HCT116 (cell line): Measurements from ENCODE around the gene ZNF324B. TPM values are rescaled to one million over a fixed set of nuclear protein-coding genes. Genes with fewer than 3 reads are reported as not detected.

Experiments used
- ATAC-seq: fragments of 200-7000 bp; cut with Tn5 transposase; 2 replicates; pipeline ENCODE4 v1.9.1; 2020; ENCODE audit warnings: mild to moderate bottlenecking, moderate library complexity
- BruUV-seq: library from RNA; stranded (reverse); fragments of 400-500 nt; replicated peaks from 2 replicates; lab custom pipeline; 2021; lab: Mats Ljungman, UMichigan
- CTCF ChIA-PET: fragments of 300-600 bp; sonication (Branson Sonifier 250); formaldehyde crosslinking; loops from one replicate; lab custom pipeline; 2021; ENCODE audit warnings: antibody characterized with exemption; lab: Charles Lee
- POLR2A ChIA-PET: fragments of 300-600, 350-600 bp; sonication (Branson Sonifier 250); formaldehyde crosslinking; loops from one replicate; lab custom pipeline; 2021; ENCODE audit warnings: antibody characterized with exemption; lab: Charles Lee
- RAD21 ChIA-PET, 2 experiments: fragments of 300-600 bp; sonication (Branson Sonifier 250); formaldehyde crosslinking; loops; one replicate each; lab custom pipeline; 2023; ENCODE audit warnings: low total read pairs in 2 of 2; ENCODE audit not compliant: uncharacterized antibody in 2 of 2, unreplicated experiment in 2 of 2, low non-redundant PET in 1 of 2; lab: Charles Lee
- DNase-seq: peaks from one replicate; pipeline ENCODE4 v3.0.0-alpha.2; 2010; ENCODE audit warnings: low read depth, low spot score
- H2AFZ ChIP-seq: fragments of 200-600 bp; shearing (Covaris generic), sonication (generic); 2 replicates; pipeline ENCODE4 v1.6.1; 2017; ENCODE audit warnings: low read depth, mixed run types, mixed read lengths, antibody characterized with exemption, low read length; ENCODE audit not compliant: poor library complexity, severe bottlenecking
- H3K27ac ChIP-seq: 2 replicates; pipeline ENCODE4 v1.5.1; 2012; ENCODE audit warnings: low read depth, low read length
- H3K27me3 ChIP-seq: fragments of 200-600 bp; sonication (generic); 2 replicates; pipeline ENCODE4 v1.6.1; 2016; ENCODE audit warnings: mixed run types, low read length, mixed read lengths; ENCODE audit not compliant: insufficient read depth
- H3K36me3 ChIP-seq, 2 experiments: fragments of 200-500 bp in 1 of 2; fragments of 200-600 bp in 1 of 2; sonication (Bioruptor generic) in 1 of 2; sonication (generic) in 1 of 2; 2 replicates each; pipeline versions ENCODE4 v1.5.1 to v1.6.1; 2014 to 2016; ENCODE audit warnings: low read length in 2 of 2, inconsistent platforms in 1 of 2, mixed read lengths in 1 of 2, mixed run types in 1 of 2; ENCODE audit not compliant: insufficient read depth in 2 of 2, control insufficient read depth in 1 of 2
- H3K4me1 ChIP-seq, 2 experiments: fragments of 200-600 bp in 1 of 2; sonication (generic) in 1 of 2; 2 replicates each; pipeline versions ENCODE4 v1.5.1 to v1.6.1; 2012 to 2017; ENCODE audit warnings: low read length in 2 of 2, inconsistent platforms in 1 of 2, mild to moderate bottlenecking in 1 of 2, mixed read lengths in 1 of 2, mixed run types in 1 of 2, moderate library complexity in 1 of 2; ENCODE audit not compliant: insufficient read depth in 2 of 2, control insufficient read depth in 1 of 2
- H3K4me2 ChIP-seq: fragments of 200-600 bp; sonication (generic); 2 replicates; pipeline ENCODE4 v1.6.1; 2017; ENCODE audit warnings: mixed run types, low read length, mixed read lengths
- H3K4me3 ChIP-seq, 2 experiments: fragments of 200-600 bp in 1 of 2; sonication (generic) in 1 of 2; replicated peaks in 1 of 2; 2 replicates each; pipeline ENCODE4 v1.5.1; 2011 to 2016; ENCODE audit warnings: low read length in 2 of 2, control low read depth in 1 of 2, low read depth in 1 of 2, mild to moderate bottlenecking in 1 of 2, mixed read lengths in 1 of 2, mixed run types in 1 of 2
- H3K79me2 ChIP-seq: fragments of 200-600 bp; sonication (generic); 2 replicates; pipeline ENCODE4 v1.6.1; 2017; ENCODE audit warnings: mild to moderate bottlenecking, mixed run types, low read length, moderate library complexity, mixed read lengths; ENCODE audit not compliant: insufficient read depth
- H3K9ac ChIP-seq: fragments of 200-600 bp; sonication (generic); 2 replicates; pipeline ENCODE4 v1.6.1; 2016; ENCODE audit warnings: low read length, mixed read lengths
- H3K9me2 ChIP-seq: fragments of 200-600 bp; sonication (generic), shearing (Covaris generic); 2 replicates; pipeline ENCODE4 v1.6.1; 2017; ENCODE audit warnings: mixed run types, mild to moderate bottlenecking, moderate library complexity; ENCODE audit not compliant: insufficient read depth
- H3K9me3 ChIP-seq, 2 experiments: fragments of 200-500 bp in 1 of 2; fragments of 200-600 bp in 1 of 2; sonication (Bioruptor generic) in 1 of 2; sonication (generic) in 1 of 2; 2 replicates each; pipeline ENCODE4 v1.6.1; 2014 to 2017; ENCODE audit warnings: low read length in 2 of 2, mixed read lengths in 2 of 2, inconsistent platforms in 1 of 2, low read depth in 1 of 2, mild to moderate bottlenecking in 1 of 2, mixed run types in 1 of 2, moderate library complexity in 1 of 2; ENCODE audit not compliant: control insufficient read depth in 1 of 2, insufficient read depth in 1 of 2
- H4K20me1 ChIP-seq: fragments of 200-600 bp; sonication (generic), shearing (Covaris generic); 2 replicates; pipeline ENCODE4 v1.6.1; 2017; ENCODE audit warnings: mixed run types, mild to moderate bottlenecking, moderate library complexity; ENCODE audit not compliant: insufficient read depth
- CEBPB ChIP-seq: IDR thresholded peaks from 2 replicates; pipeline ENCODE4 v1.6.1; 2012; ENCODE audit warnings: low read depth
- CTCF ChIP-seq, 3 experiments: fragments of 200-600 bp in 1 of 3; sonication (generic) in 1 of 3; IDR thresholded peaks in 2 of 3; conservative IDR thresholded peaks in 1 of 3; 2 replicates each; pipeline ENCODE4 v1.5.1; 2012 to 2017; ENCODE audit warnings: low read depth in 2 of 3, low read length in 2 of 3, antibody characterized with exemption in 1 of 3, borderline replicate concordance in 1 of 3, control low read depth in 1 of 3, mild to moderate bottlenecking in 1 of 3, mixed read lengths in 1 of 3, mixed run types in 1 of 3, moderate library complexity in 1 of 3; ENCODE audit not compliant: insufficient read depth in 1 of 3
- EGR1 ChIP-seq: IDR thresholded peaks from 2 replicates; pipeline ENCODE4 v1.6.1; 2012; ENCODE audit warnings: low read depth
- ELF1 ChIP-seq: IDR thresholded peaks from 2 replicates; pipeline ENCODE4 v1.6.1; 2012; ENCODE audit warnings: low read depth, borderline replicate concordance
- EZH2 ChIP-seq: fragments of 200-600 bp; sonication (generic); IDR thresholded peaks from 2 replicates; pipeline ENCODE4 v1.6.1; 2017; ENCODE audit warnings: antibody characterized with exemption, mixed run types
- EZH2phosphoT487 ChIP-seq: fragments of 200-600 bp; IDR thresholded peaks from 2 replicates; pipeline ENCODE4 v1.6.1; 2018; ENCODE audit warnings: antibody characterized with exemption, borderline replicate concordance
- FOSL1 ChIP-seq: IDR thresholded peaks from 2 replicates; pipeline ENCODE4 v1.6.1; 2012; ENCODE audit warnings: low read depth
- JUND ChIP-seq: IDR thresholded peaks from 2 replicates; pipeline ENCODE4 v1.6.1; 2012
- MAX ChIP-seq: IDR thresholded peaks from 2 replicates; pipeline ENCODE4 v1.6.1; 2012
- POLR2A ChIP-seq: IDR thresholded peaks from 2 replicates; pipeline ENCODE4 v1.7.0; 2011; ENCODE audit warnings: borderline replicate concordance; ENCODE audit not compliant: insufficient read depth, insufficient read length; ENCODE audit errors: extremely low read depth
- POLR2AphosphoS5 ChIP-seq: IDR thresholded peaks from 2 replicates; pipeline ENCODE4 v1.6.1; 2011; ENCODE audit warnings: mild to moderate bottlenecking, low read depth, low read length, moderate library complexity
- RAD21 ChIP-seq: IDR thresholded peaks from 2 replicates; pipeline ENCODE4 v1.6.1; 2012; ENCODE audit warnings: low read depth, mild to moderate bottlenecking
- REST ChIP-seq: IDR thresholded peaks from 2 replicates; pipeline ENCODE4 v1.6.1; 2012; ENCODE audit warnings: low read depth
- SP1 ChIP-seq: IDR thresholded peaks from 2 replicates; pipeline ENCODE4 v1.6.1; 2012; ENCODE audit warnings: low read depth
- SRF ChIP-seq: IDR thresholded peaks from 2 replicates; pipeline ENCODE4 v1.6.1; 2012; ENCODE audit warnings: low read depth
- TCF7L2 ChIP-seq: IDR thresholded peaks from 2 replicates; pipeline ENCODE4 v1.7.0; 2011; ENCODE audit warnings: borderline replicate concordance, inconsistent platforms; ENCODE audit not compliant: insufficient read depth, insufficient read length; ENCODE audit errors: extremely low read depth
- YY1 ChIP-seq: IDR thresholded peaks from 2 replicates; pipeline ENCODE4 v1.6.1; 2011; ENCODE audit warnings: low read length, low read depth, moderate library complexity, mild to moderate bottlenecking; ENCODE audit not compliant: insufficient replicate concordance; ENCODE audit errors: extremely low read depth
- ZBTB33 ChIP-seq: IDR thresholded peaks from 2 replicates; pipeline ENCODE4 v1.6.1; 2011; ENCODE audit warnings: mild to moderate bottlenecking, low read length, moderate library complexity; ENCODE audit not compliant: insufficient replicate concordance; ENCODE audit errors: extremely low read depth
- ZFX ChIP-seq: fragments of 450-650 bp; IDR thresholded peaks from 2 replicates; pipeline ENCODE4 v1.6.1; 2017
- intact Hi-C: fragments of 100-400 bp; cut with micrococcal nuclease; formaldehyde crosslinking; loops from 2 replicates; pipeline ENCODE4 v1.10.0; 2022
- total RNA-seq: library from RNA; stranded (reverse); gene quantifications from one replicate; pipeline ENCODE4 v1.2.1, GENCODE V29; 2021; ENCODE audit not compliant: unreplicated experiment

ZNF324B gene
- total RNA-seq, 1 experiment from 2014 or later = 9.4 TPM

- Histone ChIP-seq H3K9me3 (no peaks in the 10 kb centered on the region), H3K9ac (peak within 1 kb of the TSS; percentile 74), H3K4me2 (peak within 1 kb of the TSS; percentile 99), H3K27me3 (no peaks in the 10 kb centered on the region), H4K20me1 (no peaks in the 10 kb centered on the region), H3K27ac (peak within 1 kb of the TSS; percentile 69), H3K36me3 (peaks cover 8 to 9% of the 10 kb centered on the region in 2 experiments; a peak in 3 of 4 replicates), H3K9me2 (no peaks in the 10 kb centered on the region), H3K79me2 (no peaks in the 10 kb centered on the region), H3K4me1 (peaks cover 13 to 25% of the 10 kb centered on the region in 2 experiments), H2AFZ (no peak within 1 kb of the TSS), H3K4me3 (peak within 1 kb of the TSS; percentile 75 to 76)
- ChIA-PET POLR2A (interaction anchor here (1.5 kb wide), 1 partner anchor 38 kb away, joined by 4 read pairs; no protein-coding TSS in a partner anchor), RAD21 (no interaction called here), CTCF (interaction anchor here (1.2 kb wide), 2 partner anchors 9 to 43 kb away, joined by 3 read pairs; partner anchors contain the start of gene ZNF324)
- BruUV-seq = no TSS peak
- intact Hi-C loops = no loop called here
- DNase-seq (peak; percentile 95), ATAC-seq (peak; percentile 84)
- TF ChIP-seq ELF1 (peak; percentile 74; the same call in 1 of the 2 replicates), ZFX (peak; percentile 86; the same call in 1 of the 2 replicates), REST (no peak), POLR2A (peak; percentile 53), SRF (no peak), JUND (no peak; the same call in 1 of the 2 replicates), CTCF (IDR thresholded peaks at IDR 0.05 in 2 of 3, conservative IDR thresholded peaks at IDR 0.05 in 1 of 3; ENCODE audit: borderline replicate concordance in 1 of 3, insufficient read depth in 1 of 3, low read depth in 2 of 3, low read length in 2 of 3) (no peak), POLR2AphosphoS5 (peak; percentile 92), EZH2phosphoT487 (no peak), TCF7L2 (peak; percentile 60), RAD21 (no peak), EGR1 (peak; percentile 72), MAX (0 out of 2 replicates have a peak, but pooled peaks have one; percentile 55), EZH2 (no peak), ZBTB33 (no peak), FOSL1 (no peak), SP1 (peak; percentile 87), CEBPB (no peak), YY1 (peak; percentile 72)
These were observed 24.5 kb downstream of the ZNF324B start, which contains the start of gene ZNF446 for GRCh38 chr19:58475714-58476497. Gene ZNF446, plus strand, starts transcription at chr19:58476352. Its CDS starts 867 bp downstream, at chr19:58477219.
